Anterior cingulate cortex (tissue), 58 donors: Measurements from ENCODE around the gene ZSWIM8.
"Not testable (repeated sequence)": the region's sequence is repeated elsewhere in the genome, so short reads cannot be mapped to it uniquely, and the experiment has no call there.

Source experiments
- DNase-seq, 58 donors: peaks; one replicate each; lab custom pipeline; 2025; lab: John Stamatoyannopoulos, UW

Gene ZSWIM8, protein sequence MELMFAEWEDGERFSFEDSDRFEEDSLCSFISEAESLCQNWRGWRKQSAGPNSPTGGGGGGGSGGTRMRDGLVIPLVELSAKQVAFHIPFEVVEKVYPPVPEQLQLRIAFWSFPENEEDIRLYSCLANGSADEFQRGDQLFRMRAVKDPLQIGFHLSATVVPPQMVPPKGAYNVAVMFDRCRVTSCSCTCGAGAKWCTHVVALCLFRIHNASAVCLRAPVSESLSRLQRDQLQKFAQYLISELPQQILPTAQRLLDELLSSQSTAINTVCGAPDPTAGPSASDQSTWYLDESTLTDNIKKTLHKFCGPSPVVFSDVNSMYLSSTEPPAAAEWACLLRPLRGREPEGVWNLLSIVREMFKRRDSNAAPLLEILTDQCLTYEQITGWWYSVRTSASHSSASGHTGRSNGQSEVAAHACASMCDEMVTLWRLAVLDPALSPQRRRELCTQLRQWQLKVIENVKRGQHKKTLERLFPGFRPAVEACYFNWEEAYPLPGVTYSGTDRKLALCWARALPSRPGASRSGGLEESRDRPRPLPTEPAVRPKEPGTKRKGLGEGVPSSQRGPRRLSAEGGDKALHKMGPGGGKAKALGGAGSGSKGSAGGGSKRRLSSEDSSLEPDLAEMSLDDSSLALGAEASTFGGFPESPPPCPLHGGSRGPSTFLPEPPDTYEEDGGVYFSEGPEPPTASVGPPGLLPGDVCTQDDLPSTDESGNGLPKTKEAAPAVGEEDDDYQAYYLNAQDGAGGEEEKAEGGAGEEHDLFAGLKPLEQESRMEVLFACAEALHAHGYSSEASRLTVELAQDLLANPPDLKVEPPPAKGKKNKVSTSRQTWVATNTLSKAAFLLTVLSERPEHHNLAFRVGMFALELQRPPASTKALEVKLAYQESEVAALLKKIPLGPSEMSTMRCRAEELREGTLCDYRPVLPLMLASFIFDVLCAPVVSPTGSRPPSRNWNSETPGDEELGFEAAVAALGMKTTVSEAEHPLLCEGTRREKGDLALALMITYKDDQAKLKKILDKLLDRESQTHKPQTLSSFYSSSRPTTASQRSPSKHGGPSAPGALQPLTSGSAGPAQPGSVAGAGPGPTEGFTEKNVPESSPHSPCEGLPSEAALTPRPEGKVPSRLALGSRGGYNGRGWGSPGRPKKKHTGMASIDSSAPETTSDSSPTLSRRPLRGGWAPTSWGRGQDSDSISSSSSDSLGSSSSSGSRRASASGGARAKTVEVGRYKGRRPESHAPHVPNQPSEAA (N-terminal part only)

DNA sequence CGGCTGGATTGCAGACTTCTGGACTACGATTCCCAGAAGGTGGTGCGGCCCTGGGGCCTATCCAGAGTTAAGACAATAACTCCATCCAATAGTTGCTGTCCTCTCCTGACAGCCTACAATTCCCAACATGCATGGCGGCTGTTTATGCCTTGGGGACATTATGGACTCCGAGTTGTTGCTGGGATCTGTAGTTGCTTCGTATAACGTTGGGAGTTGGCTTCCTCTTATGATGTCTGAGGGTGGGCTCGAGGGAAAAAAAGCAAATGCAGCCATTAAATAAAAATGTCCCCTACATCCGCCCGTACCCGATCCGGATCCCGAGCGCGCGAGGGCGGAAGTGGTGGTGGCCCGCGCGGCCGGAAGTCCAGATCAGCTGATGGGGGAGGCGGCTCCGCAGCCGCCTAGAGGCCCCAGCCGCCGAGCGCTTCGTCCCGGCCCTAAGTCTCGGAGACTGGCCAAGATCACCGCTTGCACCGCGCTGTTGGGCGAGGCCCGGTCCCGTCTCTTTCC, at the start of gene ZSWIM8:
Gene ZSWIM8 (plus strand): TSS at position 396 of the 510 bp plus-strand sequence. CDS start 273 bp downstream, outside the sequence.
- DNase-seq = peak; percentile 60 to 98 (median 92)

GRCh38 chr10:73740501-73741254, 44.7 kb upstream of the ZSWIM8 start:
- not testable (repeated sequence) for DNase-seq

GRCh38 chr10:73742454-73742734, 43.0 kb upstream of the ZSWIM8 start:
- no peak for DNase-seq

DNA sequence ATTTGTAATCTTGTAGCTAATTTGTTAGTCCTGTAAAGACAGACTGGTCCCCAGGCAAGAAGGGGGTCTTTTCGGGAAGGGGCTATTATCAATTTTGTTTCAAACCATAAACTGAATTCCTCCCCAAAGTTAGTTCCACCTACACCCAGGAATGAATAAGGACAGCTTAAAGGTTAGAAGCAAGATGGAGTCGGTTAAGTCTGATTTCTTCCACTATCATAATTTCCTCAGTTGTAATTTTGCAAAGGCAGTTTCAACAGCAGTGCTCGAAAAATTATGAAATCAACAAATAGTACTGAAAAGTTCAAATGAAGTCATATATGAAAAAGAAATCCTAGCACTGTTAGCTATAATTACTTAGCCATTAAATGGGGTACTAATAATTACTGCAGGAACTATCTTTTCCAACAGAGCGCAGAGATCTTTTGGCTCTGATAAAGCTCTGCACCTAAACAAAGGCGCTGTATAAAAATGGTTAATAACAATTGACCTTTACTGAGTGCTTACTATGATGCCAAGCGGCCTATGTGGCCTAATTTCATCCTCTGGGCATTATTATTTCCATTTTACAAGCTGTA, 42.0 kb upstream of the ZSWIM8 start:
- no peak for DNase-seq

DNA sequence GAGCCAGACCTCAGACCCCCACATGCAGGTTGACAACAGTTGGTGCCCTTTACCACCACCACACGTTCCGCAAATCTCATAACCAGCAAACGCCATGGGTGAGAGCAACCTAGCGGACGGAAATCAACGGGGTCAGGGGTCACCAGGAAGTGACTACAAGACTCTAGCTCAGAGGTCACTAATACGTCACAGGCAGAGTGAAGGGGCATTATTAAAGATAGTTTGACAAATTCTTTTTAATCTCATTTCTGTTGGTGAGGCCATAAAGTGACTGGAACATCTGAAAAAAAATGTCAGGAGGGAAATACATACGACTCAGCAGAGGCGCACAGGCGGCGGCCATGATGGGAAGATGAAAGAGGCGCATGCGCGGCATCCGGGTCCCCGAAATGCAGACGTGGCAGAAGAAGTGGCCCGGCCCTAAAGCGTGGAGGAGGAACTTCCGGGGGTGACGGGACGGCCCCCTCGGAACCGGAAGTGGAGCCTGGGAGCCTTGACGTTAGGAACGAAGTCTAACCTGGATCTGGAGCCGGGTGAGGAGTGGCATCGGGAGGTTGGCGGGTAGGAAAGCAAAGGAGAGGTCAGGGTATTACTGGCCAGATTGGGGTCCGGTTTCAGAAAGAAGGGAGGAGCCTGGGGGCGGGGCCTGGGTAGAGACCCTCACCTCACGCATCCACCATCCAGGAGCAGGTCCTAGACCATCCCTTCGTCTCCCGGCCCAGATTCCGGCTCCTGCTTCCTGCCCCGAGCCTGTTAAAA, 41.3 kb upstream of the ZSWIM8 start, which contains the start of gene SEC24C:
Gene SEC24C (plus strand): TSS at position 468 of the 759 bp plus-strand sequence. CDS start 2,461 bp downstream, outside the sequence.
- peak; percentile 42 to 98 (median 92) for DNase-seq

DNA sequence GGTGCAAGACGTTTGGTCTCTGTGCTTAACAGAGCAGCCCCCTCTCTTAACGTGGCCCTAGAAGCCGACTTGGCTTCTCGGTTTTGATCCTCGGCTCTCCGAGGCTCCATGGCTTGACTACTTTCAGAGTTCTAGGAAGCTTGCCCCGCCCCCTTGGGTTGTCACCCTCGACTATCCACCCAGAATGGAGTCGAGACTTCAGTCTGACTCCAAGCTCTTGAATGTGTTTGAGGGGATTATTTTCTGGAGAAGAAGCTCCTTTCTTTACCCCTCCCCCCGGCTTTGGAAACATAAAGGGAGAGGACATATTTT, 40.8 kb upstream of the ZSWIM8 start:
- peak in 2 of 58 donors; percentile 28 to 41 for DNase-seq

- no peak for DNase-seq
These were observed 38.7 kb upstream of the ZSWIM8 start for GRCh38 chr10:73746721-73747120.

GRCh38 chr10:73750819-73751218, 34.6 kb upstream of the ZSWIM8 start:
- no peak for DNase-seq

GRCh38 chr10:73756183-73756582, 29.2 kb upstream of the ZSWIM8 start:
- no peak for DNase-seq

- DNase-seq = no peak
These were observed 26.5 kb upstream of the ZSWIM8 start for GRCh38 chr10:73758704-73759511.

- no peak for DNase-seq
These were observed 25.8 kb upstream of the ZSWIM8 start for GRCh38 chr10:73759512-73760115.

DNA sequence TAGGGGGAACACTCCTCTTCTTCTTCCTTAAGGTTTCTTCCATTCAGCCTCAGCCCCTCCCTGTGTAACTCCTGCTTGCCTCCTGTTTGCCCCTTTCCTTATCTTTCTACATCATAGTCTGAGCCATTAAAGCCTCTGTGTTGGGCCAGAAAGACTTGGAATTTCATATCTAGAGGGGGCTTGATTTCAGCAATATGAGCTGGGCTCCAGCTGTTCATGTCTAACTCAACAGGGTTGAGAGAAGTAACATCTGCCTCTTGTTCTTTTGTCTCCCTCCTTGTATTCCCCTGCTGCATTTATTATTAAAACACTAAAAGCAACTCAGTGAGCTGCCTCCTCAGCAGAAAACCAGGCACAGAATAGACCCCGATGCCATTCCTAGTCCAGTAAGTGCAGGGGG, 23.6 kb upstream of the ZSWIM8 start:
- no peak for DNase-seq

- DNase-seq = no peak
These were observed 22.5 kb upstream of the ZSWIM8 start for GRCh38 chr10:73762915-73763314.

DNA sequence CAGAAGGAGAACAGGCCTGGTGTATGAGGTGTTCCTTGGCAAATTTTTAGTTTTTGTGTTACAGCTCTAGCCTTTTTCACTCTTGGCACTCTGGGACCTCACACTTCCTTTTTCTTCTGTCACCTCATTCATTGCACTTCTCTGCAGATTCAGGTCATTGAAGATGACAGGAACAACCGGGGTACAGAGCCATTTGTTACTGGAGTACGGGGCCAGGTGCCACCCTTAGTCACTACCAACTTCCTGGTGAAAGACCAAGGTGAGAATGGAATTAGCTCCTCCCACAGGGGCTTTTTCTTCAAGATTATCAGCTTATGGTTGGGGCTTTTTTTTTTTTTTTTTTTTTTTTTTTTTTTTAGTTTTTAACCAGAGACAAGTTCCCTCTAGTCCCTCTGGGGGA, 22.1 kb upstream of the ZSWIM8 start:
- no peak for DNase-seq

- DNase-seq = no peak
These were observed 20.3 kb upstream of the ZSWIM8 start for GRCh38 chr10:73765066-73765465.

GRCh38 chr10:73768881-73769280, 16.5 kb upstream of the ZSWIM8 start:
- DNase-seq = peak in 2 of 58 donors; percentile 1 to 5

- no peak for DNase-seq
These were observed 16.0 kb upstream of the ZSWIM8 start for GRCh38 chr10:73769396-73769795.
